ENCODE results near the gene CD6. TPM values are rescaled to one million over a fixed set of nuclear protein-coding genes. Genes with fewer than 3 reads are reported as not detected.

CD6 gene, protein sequence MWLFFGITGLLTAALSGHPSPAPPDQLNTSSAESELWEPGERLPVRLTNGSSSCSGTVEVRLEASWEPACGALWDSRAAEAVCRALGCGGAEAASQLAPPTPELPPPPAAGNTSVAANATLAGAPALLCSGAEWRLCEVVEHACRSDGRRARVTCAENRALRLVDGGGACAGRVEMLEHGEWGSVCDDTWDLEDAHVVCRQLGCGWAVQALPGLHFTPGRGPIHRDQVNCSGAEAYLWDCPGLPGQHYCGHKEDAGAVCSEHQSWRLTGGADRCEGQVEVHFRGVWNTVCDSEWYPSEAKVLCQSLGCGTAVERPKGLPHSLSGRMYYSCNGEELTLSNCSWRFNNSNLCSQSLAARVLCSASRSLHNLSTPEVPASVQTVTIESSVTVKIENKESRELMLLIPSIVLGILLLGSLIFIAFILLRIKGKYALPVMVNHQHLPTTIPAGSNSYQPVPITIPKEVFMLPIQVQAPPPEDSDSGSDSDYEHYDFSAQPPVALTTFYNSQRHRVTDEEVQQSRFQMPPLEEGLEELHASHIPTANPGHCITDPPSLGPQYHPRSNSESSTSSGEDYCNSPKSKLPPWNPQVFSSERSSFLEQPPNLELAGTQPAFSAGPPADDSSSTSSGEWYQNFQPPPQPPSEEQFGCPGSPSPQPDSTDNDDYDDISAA
- total RNA-seq, result 0.25 and 0.33 TPM in 2 replicates

DNA sequence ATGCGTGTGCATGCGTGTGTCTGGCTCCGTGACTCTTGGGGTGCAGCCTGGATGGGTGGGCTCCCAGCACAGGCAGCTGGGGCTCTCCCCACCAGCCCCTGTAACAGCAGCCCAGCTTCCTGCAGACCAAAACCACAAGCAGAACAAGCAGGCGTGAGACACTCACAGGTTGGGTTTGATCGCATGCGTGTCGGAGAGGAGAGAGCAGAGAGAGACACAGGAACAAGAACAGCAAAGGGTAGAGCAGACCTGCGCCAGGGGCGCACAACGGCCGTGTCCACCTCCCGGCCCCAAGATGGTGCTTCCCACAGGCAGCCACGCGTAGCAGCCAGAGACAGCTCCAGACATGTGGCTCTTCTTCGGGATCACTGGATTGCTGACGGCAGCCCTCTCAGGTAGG lies at the start of gene CD6:
TSS of gene CD6 (plus strand) at position 161 of the 400 bp plus-strand sequence. CDS start at position 347, 186 bp downstream.

DNA sequence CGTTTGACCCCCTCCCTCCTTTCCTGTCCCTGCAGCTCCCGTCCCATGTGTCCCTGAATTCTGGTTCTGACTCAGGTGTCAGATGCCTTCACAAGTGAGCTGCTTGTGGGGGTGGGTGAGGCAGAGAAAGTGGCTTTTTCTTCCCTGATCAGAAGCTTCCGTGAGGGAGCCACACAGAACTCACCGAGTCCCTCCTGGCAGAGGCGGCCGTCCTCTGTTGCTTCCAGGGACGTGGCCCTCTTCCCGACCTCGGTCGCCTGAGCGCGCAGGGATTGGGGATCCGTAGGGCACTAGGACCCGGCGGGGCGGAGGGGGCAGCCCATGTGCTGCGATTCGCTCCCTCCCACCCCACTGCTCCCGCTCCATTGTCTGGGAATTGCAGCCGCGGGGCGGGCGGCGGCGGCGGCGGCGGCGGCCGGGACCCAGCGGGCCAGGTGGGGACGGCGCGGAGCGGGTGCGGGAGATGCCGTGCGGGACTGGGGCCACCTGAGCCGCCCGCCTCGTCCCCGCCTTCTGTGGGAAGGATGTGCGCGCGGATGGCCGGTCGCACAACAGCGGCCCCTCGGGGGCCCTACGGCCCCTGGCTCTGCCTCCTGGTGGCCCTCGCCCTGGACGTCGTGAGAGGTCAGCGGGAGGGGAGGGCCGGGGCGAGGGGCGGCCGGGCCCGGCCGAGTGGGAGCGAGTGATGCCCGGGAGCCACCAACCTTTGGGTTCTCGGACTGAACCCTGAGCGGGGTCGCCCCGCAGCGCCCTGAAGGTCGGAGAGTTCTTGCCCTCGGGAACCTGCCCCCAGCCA lies 47.2 kb upstream of the CD6 start, which contains the start of gene TMEM132A:
TSS of gene TMEM132A (plus strand) at position 351 of the 796 bp plus-strand sequence. CDS start at position 525, 174 bp downstream.

DNA sequence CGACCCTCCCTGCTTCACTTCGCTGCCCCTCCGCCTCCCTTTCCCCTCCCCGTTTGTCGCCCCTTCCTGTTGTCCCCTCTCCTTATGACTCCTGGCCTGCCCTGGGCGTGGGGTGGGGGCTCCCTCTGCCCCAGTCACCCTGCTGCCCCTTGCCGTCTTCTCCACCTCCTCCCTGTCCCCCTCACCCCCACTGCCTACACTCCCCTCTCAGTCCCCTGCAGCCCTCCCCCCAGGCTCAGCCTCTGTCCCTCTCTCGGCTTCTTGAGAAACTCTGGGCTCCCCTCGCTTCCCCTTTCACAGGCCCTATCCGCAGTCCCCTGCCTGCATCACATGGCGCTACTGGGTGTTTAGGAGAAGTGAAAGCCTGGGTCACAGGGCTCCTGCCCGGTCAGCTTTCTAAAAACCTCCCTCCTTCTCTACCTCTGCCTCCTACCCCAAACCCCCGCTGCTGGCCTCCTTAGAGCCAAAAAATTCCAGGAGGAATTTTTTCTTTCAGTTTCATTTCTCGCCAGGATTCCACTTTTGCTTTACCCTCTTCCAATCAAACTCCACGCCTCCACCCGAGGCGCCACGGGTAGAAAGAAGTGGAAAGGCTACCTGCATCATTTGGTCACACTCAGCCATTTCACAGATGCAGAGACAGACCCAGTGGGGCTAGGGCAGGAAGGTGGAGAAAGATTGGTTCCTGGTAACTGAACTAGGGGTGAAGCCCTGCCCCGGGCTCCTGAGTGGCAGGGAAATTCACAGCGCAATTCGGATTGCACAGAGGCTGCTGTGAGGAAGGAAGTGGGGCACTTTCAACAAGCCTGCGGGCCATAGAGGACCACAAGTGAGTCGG lies 19.4 kb upstream of the CD6 start, which contains the start of gene SLC15A3:
TSS of gene SLC15A3 (minus strand) at position 273 of the 838 bp plus-strand sequence. CDS start 625 bp downstream, outside the sequence.

Other genes starting within 250 kb of the CD6 start
- gene MS4A18, start 247.0 kb upstream of the CD6 start, total RNA-seq, result not detected in 2 replicates
- gene MS4A15, start 214.8 kb upstream of the CD6 start, total RNA-seq, result not detected in 2 replicates
- not detected in 2 replicates for gene MS4A10, start 186.3 kb upstream of the CD6 start, total RNA-seq
- 49.3 and 59.6 TPM in 2 replicates for gene CCDC86, start 129.6 kb upstream of the CD6 start, total RNA-seq
- gene PTGDR2, start 115.7 kb upstream of the CD6 start, total RNA-seq, result 0.16 and 0.38 TPM in 2 replicates
- gene ZP1, start 104.1 kb upstream of the CD6 start, total RNA-seq, result 0.16 and 2.8 TPM in 2 replicates
- 76.7 and 148 TPM in 2 replicates for gene PRPF19, start 65.1 kb upstream of the CD6 start, total RNA-seq
- gene TMEM109, start 57.5 kb upstream of the CD6 start, total RNA-seq, result 71.0 and 107 TPM in 2 replicates
- gene TMEM132A, start 47.2 kb upstream of the CD6 start, total RNA-seq, result 136 and 142 TPM in 2 replicates
- 0.65 and 1.9 TPM in 2 replicates for gene SLC15A3, start 19.5 kb upstream of the CD6 start, total RNA-seq
- not detected in 2 replicates for gene CD5, start 130.8 kb downstream of the CD6 start, total RNA-seq
- 14.2 and 16.9 TPM in 2 replicates for gene VPS37C, start 189.7 kb downstream of the CD6 start, total RNA-seq
- gene PGA3, start 231.8 kb downstream of the CD6 start, total RNA-seq, result not detected in 2 replicates

Data from mesangial cell (primary cell).